Spinal cord (tissue), 10 donors: ENCODE measurements around the gene NEUROG3. TPM values are rescaled to one million over a fixed set of nuclear protein-coding genes. Genes with fewer than 3 reads are reported as not detected.
A peak's percentile ranks its signal among the peaks of the same experiment; 100 is the strongest.

Source experiments
- DNase-seq, 6 donors: peaks; one replicate each; pipeline versions ENCODE4 v3.0.0 to v3.0.0-alpha.2; 2013 to 2015; ENCODE audit warnings: low spot score in 6 of 6, low read depth in 4 of 6
- H3K27ac ChIP-seq: one replicate; pipeline ENCODE4 v1.5.1; 2013; ENCODE audit warnings: low read depth, low read length, control low read depth
- H3K27me3 ChIP-seq: one replicate; pipeline ENCODE4 v1.6.1; 2013; ENCODE audit warnings: low read length; ENCODE audit not compliant: control insufficient read depth, insufficient read depth
- H3K36me3 ChIP-seq: one replicate; pipeline ENCODE4 v1.6.1; 2013; ENCODE audit warnings: low read length; ENCODE audit not compliant: control insufficient read depth, insufficient read depth
- H3K4me1 ChIP-seq: one replicate; pipeline ENCODE4 v1.6.1; 2013; ENCODE audit warnings: low read length; ENCODE audit not compliant: control insufficient read depth, insufficient read depth
- H3K4me3 ChIP-seq: one replicate; pipeline ENCODE4 v1.5.1; 2013; ENCODE audit warnings: low read depth, low read length, control low read depth
- H3K9me3 ChIP-seq: one replicate; pipeline ENCODE4 v1.6.1; 2013; ENCODE audit warnings: low read length; ENCODE audit not compliant: control insufficient read depth, insufficient read depth
- WGBS: methylation state at CpG from one replicate; pipeline ENCODE4 v1.1.5; 2013; ENCODE audit warnings: missing lambda C conversion rate; ENCODE audit not compliant: insufficient coverage; 5-methylcytosine and 5-hydroxymethylcytosine counted together
- polyA plus RNA-seq, 2 donors: library from polyadenylated mRNA; unstranded; fragments of 120-200 nt; gene quantifications; one replicate each; pipeline ENCODE4 v1.2.1, GENCODE V29; 2013; ENCODE audit not compliant: insufficient read length in 2 of 2
- total RNA-seq, 2 donors: library from RNA; depleted of rRNA in 1 of 2; stranded (reverse); fragments of 120-200 nt in 1 of 2; fragments of >200 nt in 1 of 2; gene quantifications; one replicate each; pipeline versions ENCODE4 v1.2.3 to v1.2.4, GENCODE V29; 2013 to 2014
- donor health status: healthy.

The NEUROG3 gene
- total and polyA plus RNA-seq, 4 donors = 0.19 TPM; not detected in 3

GRCh38 chr10:69572159-69573055 is 815 bp downstream of the NEUROG3 start:
- under 1% methylated on average over 80 of the region's 85 CpGs for WGBS
- peak in 2 of 6 donors; percentile 42 to 50 for DNase-seq
- no peak overlapping the region for H3K4me3 ChIP-seq
- peaks cover 52% of the 10 kb centered on the region for H3K4me1 ChIP-seq
- H3K27me3 ChIP-seq = peaks cover 99% of the 10 kb centered on the region
- H3K36me3 ChIP-seq = no peaks in the 10 kb centered on the region
- no peak overlapping the region for H3K27ac ChIP-seq
- no peaks in the 10 kb centered on the region for H3K9me3 ChIP-seq

- Histone ChIP-seq H3K27ac (no peak overlapping the region), H3K36me3 (no peaks in the 10 kb centered on the region), H3K4me3 (no peak overlapping the region), H3K4me1 (peaks cover 49% of the 10 kb centered on the region), H3K27me3 (peaks cover 99% of the 10 kb centered on the region), H3K9me3 (no peaks in the 10 kb centered on the region)
- peak in 2 of 6 donors; percentile 22 to 36 for DNase-seq
- WGBS = 2% methylated on average over 25 of the region's 25 CpGs
Measured at GRCh38 chr10:69571618-69572158, 1.5 kb downstream of the NEUROG3 start.

GRCh38 chr10:69570050-69570816 is 3.0 kb downstream of the NEUROG3 start:
- Histone ChIP-seq H3K27ac (no peak overlapping the region), H3K27me3 (peaks cover 96% of the 10 kb centered on the region), H3K9me3 (no peaks in the 10 kb centered on the region), H3K36me3 (no peaks in the 10 kb centered on the region), H3K4me3 (no peak overlapping the region), H3K4me1 (peaks cover 49% of the 10 kb centered on the region)
- no peak for DNase-seq
- WGBS = 32% methylated on average over 11 of the region's 11 CpGs

- Histone ChIP-seq H3K27ac (no peak overlapping the region), H3K4me3 (no peak overlapping the region), H3K9me3 (no peaks in the 10 kb centered on the region), H3K36me3 (no peaks in the 10 kb centered on the region), H3K4me1 (peaks cover 42% of the 10 kb centered on the region), H3K27me3 (peaks cover 89% of the 10 kb centered on the region)
- 3% methylated on average over 21 of the region's 23 CpGs for WGBS
- DNase-seq = no peak
Measured at GRCh38 chr10:69569396-69569934, 3.8 kb downstream of the NEUROG3 start.

- DNase-seq = peak in 2 of 6 donors; percentile 24 to 65
- no peak overlapping the region for H3K4me3 ChIP-seq
- 1% methylated on average over 39 of the region's 41 CpGs for WGBS
- H3K27ac ChIP-seq = no peak overlapping the region
- peaks cover 34% of the 10 kb centered on the region for H3K4me1 ChIP-seq
- H3K27me3 ChIP-seq = peaks cover 83% of the 10 kb centered on the region
- no peaks in the 10 kb centered on the region for H3K9me3 ChIP-seq
- H3K36me3 ChIP-seq = no peaks in the 10 kb centered on the region
Measured at GRCh38 chr10:69568472-69569395, 4.5 kb downstream of the NEUROG3 start.

GRCh38 chr10:69567920-69568319 is 5.3 kb downstream of the NEUROG3 start:
- no peak overlapping the region for H3K27ac ChIP-seq
- DNase-seq = peak in 2 of 6 donors; percentile 42 to 67
- H3K9me3 ChIP-seq = no peaks in the 10 kb centered on the region
- H3K36me3 ChIP-seq = no peaks in the 10 kb centered on the region
- H3K27me3 ChIP-seq = peaks cover 75% of the 10 kb centered on the region
- peaks cover 30% of the 10 kb centered on the region for H3K4me1 ChIP-seq
- 8% methylated on average over 15 of the region's 15 CpGs for WGBS
- no peak overlapping the region for H3K4me3 ChIP-seq

GRCh38 chr10:69562731-69563254 is 10.4 kb downstream of the NEUROG3 start:
- 40% methylated on average over 4 of the region's 5 CpGs for WGBS
- Histone ChIP-seq H3K36me3 (no peaks in the 10 kb centered on the region), H3K9me3 (no peaks in the 10 kb centered on the region), H3K4me1 (peaks cover 13% of the 10 kb centered on the region), H3K4me3 (no peak overlapping the region), H3K27ac (no peak overlapping the region), H3K27me3 (peaks cover 42% of the 10 kb centered on the region)
- DNase-seq = peak in 4 of 6 donors; percentile 28 to 80 (median 38)

- H3K4me3 ChIP-seq = no peak overlapping the region
- 19% methylated on average over 4 of the region's 6 CpGs for WGBS
- no peak for DNase-seq
- peaks cover 28% of the 10 kb centered on the region for H3K27me3 ChIP-seq
- H3K27ac ChIP-seq = no peak overlapping the region
- H3K9me3 ChIP-seq = no peaks in the 10 kb centered on the region
- no peaks in the 10 kb centered on the region for H3K36me3 ChIP-seq
- H3K4me1 ChIP-seq = peaks cover 13% of the 10 kb centered on the region
Measured at GRCh38 chr10:69559525-69559924, 13.7 kb downstream of the NEUROG3 start.
